PC-3 (cell line): ENCODE results near the gene P2RX6. TPM values are rescaled to one million over a fixed set of nuclear protein-coding genes. Genes with fewer than 3 reads are reported as not detected.
A peak's percentile ranks its signal among the peaks of the same experiment; 100 is the strongest.

ENCODE experiments used
- ATAC-seq: fragments of 200-7000 bp; cut with Tn5 transposase; 2 replicates; pipeline ENCODE4 v1.9.1; 2020; ENCODE audit warnings: mild to moderate bottlenecking, moderate library complexity
- BruUV-seq: library from RNA; stranded (reverse); fragments of 400-500 nt; replicated peaks from 2 replicates; lab custom pipeline; 2021; lab: Mats Ljungman, UMichigan
- CTCF ChIA-PET: fragments of 300-600 bp; sonication (Branson Sonifier 250); formaldehyde crosslinking; loops from one replicate; lab custom pipeline; 2022; ENCODE audit warnings: antibody characterized with exemption; lab: Charles Lee
- POLR2A ChIA-PET: fragments of 300-600 bp; sonication (Branson Sonifier 250); formaldehyde crosslinking; loops from one replicate; lab custom pipeline; 2022; ENCODE audit warnings: antibody characterized with exemption; ENCODE audit not compliant: unreplicated experiment; lab: Charles Lee
- DNase-seq: peaks from one replicate; pipeline ENCODE4 v3.0.0-alpha.2; 2015
- H2AFZ ChIP-seq: fragments of 300-600 bp; sonication (generic); 2 replicates; pipeline ENCODE4 v1.6.0; 2016; ENCODE audit warnings: antibody characterized with exemption, low read length
- H3F3A ChIP-seq: fragments of 300-600 bp; sonication (generic); one replicate; pipeline ENCODE4 v1.6.0; 2017; ENCODE audit warnings: antibody characterized with exemption, low read length, control low read depth, mild to moderate bottlenecking; ENCODE audit not compliant: unreplicated experiment
- H3K27ac ChIP-seq: fragments of 300-600 bp; sonication (generic); 2 replicates; pipeline ENCODE4 v1.5.1; 2016; ENCODE audit warnings: mild to moderate bottlenecking, low read length
- H3K27me3 ChIP-seq: fragments of 300-600 bp; sonication (generic); 2 replicates; pipeline ENCODE4 v1.6.1; 2016; ENCODE audit warnings: low read length, mixed read lengths
- H3K36me3 ChIP-seq: fragments of 300-600 bp; sonication (generic); 2 replicates; pipeline ENCODE4 v1.6.1; 2016; ENCODE audit warnings: low read depth, mixed run types, low read length, mixed read lengths
- H3K4me1 ChIP-seq: fragments of 300-600 bp; sonication (generic); 2 replicates; pipeline ENCODE4 v1.5.1; 2016; ENCODE audit warnings: low read length; ENCODE audit not compliant: insufficient read depth
- H3K4me2 ChIP-seq: fragments of 300-600 bp; sonication (generic); 2 replicates; pipeline ENCODE4 v1.6.0; 2016; ENCODE audit warnings: low read length
- H3K4me3 ChIP-seq: fragments of 300-600 bp; sonication (generic); 2 replicates; pipeline ENCODE4 v1.5.1; 2016; ENCODE audit warnings: mild to moderate bottlenecking, low read length, mixed read lengths
- H3K79me2 ChIP-seq: fragments of 300-600 bp; sonication (generic); 2 replicates; pipeline ENCODE4 v1.6.1; 2017; ENCODE audit warnings: low read length, mixed read lengths
- H3K9ac ChIP-seq: fragments of 300-600 bp; sonication (generic); 2 replicates; pipeline ENCODE4 v1.6.0; 2016; ENCODE audit warnings: mild to moderate bottlenecking, low read length
- H3K9me2 ChIP-seq: fragments of 300-600 bp; sonication (generic); replicated peaks from 2 replicates; pipeline ENCODE4 v1.6.1; 2016; ENCODE audit warnings: mixed run types, low read length, mixed read lengths
- H3K9me3 ChIP-seq: fragments of 300-600 bp; sonication (generic); 2 replicates; pipeline ENCODE4 v1.6.1; 2016; ENCODE audit warnings: low read length, mixed read lengths
- H4K20me1 ChIP-seq: fragments of 300-600 bp; sonication (generic); 2 replicates; pipeline ENCODE4 v1.6.1; 2016; ENCODE audit warnings: low read length, mixed read lengths
- EZH2 ChIP-seq: fragments of 300-600 bp; sonication (generic); IDR thresholded peaks from one replicate; pipeline ENCODE4 v1.6.1; 2017; ENCODE audit warnings: antibody characterized with exemption, mild to moderate bottlenecking, low read length; ENCODE audit not compliant: unreplicated experiment
- EZH2phosphoT487 ChIP-seq: fragments of 300-600 bp; sonication (generic); IDR thresholded peaks from 2 replicates; pipeline ENCODE4 v1.6.1; 2018; ENCODE audit warnings: mild to moderate bottlenecking, antibody characterized with exemption, low read length, borderline replicate concordance
- intact Hi-C: fragments of 100-400 bp; cut with micrococcal nuclease; formaldehyde crosslinking; loops from 2 replicates; pipeline ENCODE4 v1.9.0; 2023
- total RNA-seq: library from RNA; depleted of rRNA; stranded (reverse); fragments of >200 nt; gene quantifications from 2 replicates; pipeline ENCODE4 v1.2.3, GENCODE V29; 2014
- TF ChIP-seq, protein P1 (sequence below): fragments of 300-600 bp; sonication (generic); conservative IDR thresholded peaks from 2 replicates; pipeline ENCODE4 v1.5.1; 2017; ENCODE audit warnings: antibody characterized with exemption, low read depth, mild to moderate bottlenecking, low read length

P2RX6 gene
- total RNA-seq, 1 experiment from 2014 or later = 1.1 TPM

DNA sequence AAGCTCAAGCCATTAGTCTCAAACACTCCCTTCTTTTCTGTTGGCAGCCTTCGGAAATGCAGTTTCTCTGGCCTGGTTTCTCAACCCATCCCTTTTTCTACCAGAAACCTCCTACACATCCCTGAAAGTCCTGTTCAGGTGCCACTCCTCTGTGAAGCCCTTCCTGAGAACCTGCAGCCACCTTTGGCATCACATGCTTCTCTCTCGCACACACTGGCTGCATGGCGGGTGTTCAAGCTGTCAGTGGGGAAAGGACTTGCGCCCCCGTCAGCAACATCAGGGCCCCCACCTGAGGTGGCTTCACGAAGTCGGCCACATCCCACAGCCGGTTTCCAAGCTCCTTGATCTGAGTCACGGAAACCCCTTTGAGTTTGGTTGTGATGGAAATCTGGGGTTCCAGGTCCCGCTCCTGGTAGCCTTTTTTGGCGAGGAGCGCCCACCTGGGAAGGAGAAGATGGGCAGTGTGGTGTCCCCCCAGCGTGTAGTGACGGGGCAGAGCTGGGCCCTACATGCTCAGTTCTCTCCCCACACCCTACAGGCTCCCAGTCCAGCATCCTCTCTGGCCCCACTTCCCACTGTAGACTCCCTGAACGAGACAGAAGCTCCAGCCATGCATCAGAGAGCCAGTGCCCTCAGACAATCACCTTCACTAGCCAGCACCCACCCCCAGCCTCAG, 29.0 kb downstream of the P2RX6 start:
- no peak for TF ChIP-seq EZH2
- no peak for TF ChIP-seq EZH2phosphoT487
- TF ChIP-seq, protein P1, sequence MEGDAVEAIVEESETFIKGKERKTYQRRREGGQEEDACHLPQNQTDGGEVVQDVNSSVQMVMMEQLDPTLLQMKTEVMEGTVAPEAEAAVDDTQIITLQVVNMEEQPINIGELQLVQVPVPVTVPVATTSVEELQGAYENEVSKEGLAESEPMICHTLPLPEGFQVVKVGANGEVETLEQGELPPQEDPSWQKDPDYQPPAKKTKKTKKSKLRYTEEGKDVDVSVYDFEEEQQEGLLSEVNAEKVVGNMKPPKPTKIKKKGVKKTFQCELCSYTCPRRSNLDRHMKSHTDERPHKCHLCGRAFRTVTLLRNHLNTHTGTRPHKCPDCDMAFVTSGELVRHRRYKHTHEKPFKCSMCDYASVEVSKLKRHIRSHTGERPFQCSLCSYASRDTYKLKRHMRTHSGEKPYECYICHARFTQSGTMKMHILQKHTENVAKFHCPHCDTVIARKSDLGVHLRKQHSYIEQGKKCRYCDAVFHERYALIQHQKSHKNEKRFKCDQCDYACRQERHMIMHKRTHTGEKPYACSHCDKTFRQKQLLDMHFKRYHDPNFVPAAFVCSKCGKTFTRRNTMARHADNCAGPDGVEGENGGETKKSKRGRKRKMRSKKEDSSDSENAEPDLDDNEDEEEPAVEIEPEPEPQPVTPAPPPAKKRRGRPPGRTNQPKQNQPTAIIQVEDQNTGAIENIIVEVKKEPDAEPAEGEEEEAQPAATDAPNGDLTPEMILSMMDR = no peak
- Histone ChIP-seq H3K4me2 (no peak overlapping the region), H2AFZ (no peak overlapping the region), H3K4me3 (no peak overlapping the region), H3K79me2 (no peaks in the 10 kb centered on the region), H3K4me1 (peaks cover 19% of the 10 kb centered on the region), H3K27ac (no peak overlapping the region), H3K9ac (no peak overlapping the region), H3K27me3 (no peaks in the 10 kb centered on the region), H4K20me1 (no peaks in the 10 kb centered on the region), H3K9me3 (no peaks in the 10 kb centered on the region), H3K36me3 (no peaks in the 10 kb centered on the region), H3F3A (no peaks in the 10 kb centered on the region), H3K9me2 (no peaks in the 10 kb centered on the region)
- intact Hi-C loops = no loop called here
- ATAC-seq (no peak), DNase-seq (no peak)
- no TSS peak for BruUV-seq
- ChIA-PET POLR2A (interaction anchor here (0.6 kb wide), 2 partner anchors 34 to 44 kb away, joined by 3 read pairs; no protein-coding TSS in a partner anchor), CTCF (no interaction called here)

DNA sequence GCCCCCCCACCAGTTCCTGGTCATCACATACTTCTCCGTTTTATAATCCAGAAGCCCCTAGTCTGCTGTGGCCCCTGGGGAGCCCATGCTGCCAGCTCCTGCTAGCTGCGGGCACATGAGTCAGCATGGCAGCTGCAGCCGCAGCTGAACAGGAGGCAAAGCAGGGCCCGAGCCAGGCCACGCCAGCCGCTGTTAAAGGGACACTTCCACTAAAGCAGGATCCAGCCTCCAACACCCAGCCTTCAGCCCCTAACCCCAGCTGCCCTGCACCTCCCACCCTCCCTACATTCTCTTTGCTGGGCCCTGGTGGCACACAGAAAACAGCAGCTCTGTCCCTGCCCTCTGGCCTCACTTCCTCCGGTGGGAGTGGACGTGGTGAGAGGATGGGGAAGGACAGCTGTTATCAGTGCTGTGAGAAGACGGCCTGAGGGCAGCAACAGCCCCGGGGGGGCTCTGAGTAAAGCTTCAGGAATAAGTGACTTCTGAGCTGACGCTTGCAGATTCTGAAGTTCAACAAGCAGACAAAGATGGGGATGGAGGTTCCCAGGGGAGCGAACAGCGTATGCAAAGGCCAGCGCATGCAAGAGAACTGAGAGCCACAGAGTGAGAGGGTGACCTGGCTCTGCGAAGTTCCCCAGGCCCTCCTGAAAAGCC, 30.1 kb downstream of the P2RX6 start:
- H3K27me3 ChIP-seq = no peaks in the 10 kb centered on the region
- H3K4me3 ChIP-seq = peak overlapping the region; percentile 60
- H3K4me1 ChIP-seq = peaks cover 19% of the 10 kb centered on the region
- peak overlapping the region; percentile 84 for H2AFZ ChIP-seq
- TF ChIP-seq EZH2 (no peak), EZH2phosphoT487 (no peak)
- TF ChIP-seq, protein P1 = no peak
- no peak overlapping the region for H3K9ac ChIP-seq
- intact Hi-C loops = no loop called here
- peak overlapping the region; percentile 87 for H3K4me2 ChIP-seq
- H3K79me2 ChIP-seq = no peaks in the 10 kb centered on the region
- no peaks in the 10 kb centered on the region for H3K9me2 ChIP-seq
- ATAC-seq (peak; percentile 65), DNase-seq (peak; percentile 15)
- no peaks in the 10 kb centered on the region for H3K36me3 ChIP-seq
- no peaks in the 10 kb centered on the region for H4K20me1 ChIP-seq
- CTCF ChIA-PET = no interaction called here
- POLR2A ChIA-PET = no interaction called here
- no peak overlapping the region for H3K27ac ChIP-seq
- no TSS peak for BruUV-seq
- no peaks in the 10 kb centered on the region for H3F3A ChIP-seq
- H3K9me3 ChIP-seq = no peaks in the 10 kb centered on the region
